Left ventricle myocardium superior (tissue), 1 donor: ENCODE results near the gene PLA2G5. TPM values are rescaled to one million over a fixed set of nuclear protein-coding genes. Genes with fewer than 3 reads are reported as not detected.
"Not testable (repeated sequence)": the region's sequence is repeated elsewhere in the genome, so short reads cannot be mapped to it uniquely, and the experiment has no call there.

ENCODE experiments used
- ATAC-seq: fragments of 200-7000 bp; cut with Tn5 transposase; one replicate; pipeline ENCODE4 v1.9.1; 2020; ENCODE audit warnings: mild to moderate bottlenecking, moderate library complexity
- DNase-seq: peaks from one replicate; pipeline ENCODE4 v3.0.0-alpha.2; 2020
- intact Hi-C: fragments of 100-400 bp; cut with micrococcal nuclease; formaldehyde crosslinking; loops from one replicate; pipeline ENCODE4 v1.11.0; 2022
- total RNA-seq: library from RNA; stranded (reverse); fragmentation: NEBNext Ultra II Directional; extraction: Animal tissue kit (Norgen Biotek cat#: 25700); gene quantifications from one replicate; pipeline ENCODE4 v1.2.1, GENCODE V29; 2021
- donor health status: DM: no; HTN: yes; CAD: no; lungs with severe emphysema.

PLA2G5 gene
- total RNA-seq, 1 donor from 2014 or later, result 47.1 TPM

- ATAC-seq, DNase-seq, intact Hi-C loops: not testable (repeated sequence)
These were observed 9.2 kb upstream of the PLA2G5 start for GRCh38 chr1:20060791-20061190.

- ATAC-seq, result no peak
- intact Hi-C loops, result no loop called here
- DNase-seq, result no peak
These were observed 8.1 kb upstream of the PLA2G5 start for GRCh38 chr1:20061866-20062265.

- DNase-seq (no peak), ATAC-seq (no peak)
- intact Hi-C loops, result no loop called here
These were observed 6.1 kb upstream of the PLA2G5 start for GRCh38 chr1:20063861-20064292.

DNA sequence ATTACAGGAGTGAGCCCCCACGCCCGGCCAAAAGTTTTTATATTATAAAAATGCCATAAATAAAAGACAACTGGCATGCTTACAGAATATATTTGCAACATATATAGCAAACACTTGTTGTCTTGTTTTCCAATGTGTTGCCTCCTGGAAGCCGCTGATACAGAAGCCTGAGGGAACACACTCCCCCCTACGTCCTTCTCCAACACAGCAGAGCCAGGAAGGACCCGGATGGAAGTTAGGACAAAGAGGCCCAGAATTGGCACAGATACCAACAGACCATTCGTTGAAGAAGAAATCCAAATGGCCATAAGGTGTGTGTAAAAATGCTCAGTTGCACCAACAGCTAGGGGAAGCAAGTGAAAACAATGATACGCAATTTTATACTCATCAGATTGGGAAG is 1.3 kb upstream of the PLA2G5 start:
- ATAC-seq, result no peak
- intact Hi-C loops, result no loop called here
- no peak for DNase-seq

- DNase-seq (no peak), ATAC-seq (peak; percentile 61)
- intact Hi-C loops, result no loop called here
These were observed 363 bp downstream of the PLA2G5 start for GRCh38 chr1:20070357-20070756.

- intact Hi-C loops, result no loop called here
- DNase-seq, result no peak
- ATAC-seq, result no peak
These were observed 1.4 kb downstream of the PLA2G5 start for GRCh38 chr1:20071416-20071815.

DNA sequence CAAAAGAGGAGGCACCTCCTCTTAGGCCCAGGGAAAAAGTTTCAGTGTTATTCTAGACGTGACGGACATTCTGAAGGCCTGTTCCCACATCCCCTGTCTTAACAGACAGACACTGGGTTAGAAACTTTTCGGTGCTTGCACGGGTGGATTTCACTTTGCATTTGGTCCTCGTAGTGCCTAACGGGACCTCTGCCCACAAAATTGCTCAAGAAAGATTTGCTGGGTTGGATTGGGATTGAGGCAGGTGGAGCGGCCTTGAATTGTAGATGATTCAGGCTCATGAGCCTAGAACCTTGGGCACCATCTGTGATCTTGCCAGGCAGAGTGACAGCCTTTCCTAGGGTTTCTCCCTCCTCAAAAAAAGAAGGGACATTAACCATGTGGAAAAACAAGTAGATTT is 2.8 kb downstream of the PLA2G5 start:
- no peak for DNase-seq
- intact Hi-C loops, result no loop called here
- no peak for ATAC-seq

DNA sequence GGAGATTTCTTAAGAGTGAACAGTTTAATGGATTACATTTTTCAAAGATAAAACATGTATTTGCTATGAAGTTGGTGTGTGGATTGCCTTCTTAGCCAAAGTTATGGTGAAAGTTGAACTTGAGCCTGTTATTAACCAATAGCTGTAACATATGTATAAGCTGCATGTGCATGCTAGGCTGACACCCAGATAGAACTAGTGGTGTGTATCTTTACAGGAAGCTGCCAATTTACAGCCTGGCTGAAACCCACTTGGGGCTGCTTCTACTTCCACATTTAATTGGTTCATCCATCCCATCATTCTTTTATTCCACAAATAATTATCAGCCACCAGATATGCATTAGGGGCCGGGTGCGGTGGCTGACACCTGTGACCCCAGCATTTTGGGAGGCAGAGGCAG is 3.3 kb downstream of the PLA2G5 start:
- intact Hi-C loops, result no loop called here
- no peak for ATAC-seq

GRCh38 chr1:20074055-20074724 is 4.2 kb downstream of the PLA2G5 start:
- DNase-seq (no peak), ATAC-seq (no peak)

More for the DNA sequence above, 3.3 kb downstream of the PLA2G5 start:
- no peak for DNase-seq

GRCh38 chr1:20074725-20075171 is 4.8 kb downstream of the PLA2G5 start:
- ATAC-seq (no peak), DNase-seq (no peak)
- intact Hi-C loops, result no loop called here

More at GRCh38 chr1:20074055-20074724, 4.2 kb downstream of the PLA2G5 start:
- intact Hi-C loops, result no loop called here

GRCh38 chr1:20075345-20075744 is 5.4 kb downstream of the PLA2G5 start:
- no peak for DNase-seq
- intact Hi-C loops, result no loop called here
- ATAC-seq, result no peak

GRCh38 chr1:20076223-20076622 is 6.2 kb downstream of the PLA2G5 start:
- DNase-seq, result no peak
- no peak for ATAC-seq
- intact Hi-C loops, result no loop called here

- intact Hi-C loops, result no loop called here
- no peak for DNase-seq
- ATAC-seq, result no peak
These were observed 6.9 kb downstream of the PLA2G5 start for GRCh38 chr1:20076710-20077461.

DNA sequence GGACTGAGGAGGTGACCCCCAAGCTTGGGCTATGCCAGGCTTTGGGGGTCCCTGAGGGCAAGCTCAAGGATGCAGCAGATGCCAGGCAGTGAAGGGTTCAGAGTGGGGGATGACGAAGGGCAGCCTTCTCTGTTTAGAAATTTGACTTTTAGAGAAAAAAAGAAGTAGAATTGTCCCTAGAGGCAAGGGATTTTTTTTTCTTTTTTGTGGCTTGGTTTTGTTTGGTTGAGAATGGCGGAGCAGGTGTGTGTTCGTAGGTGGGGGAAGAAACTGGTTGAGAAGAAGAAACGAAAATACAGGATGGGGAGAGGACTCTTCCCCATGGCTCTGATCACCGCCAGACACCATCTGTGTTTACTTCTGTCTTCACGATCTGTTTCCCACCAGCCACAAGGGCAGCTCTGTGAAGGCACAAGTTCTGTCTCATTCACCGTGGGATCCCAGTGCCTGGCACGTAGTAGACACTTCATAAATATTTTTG is 8.2 kb downstream of the PLA2G5 start:
- DNase-seq, result no peak
- intact Hi-C loops, result no loop called here
- no peak for ATAC-seq

- intact Hi-C loops, result no loop called here
- DNase-seq (no peak), ATAC-seq (no peak)
These were observed 8.7 kb downstream of the PLA2G5 start for GRCh38 chr1:20078711-20079110.

- intact Hi-C loops, result no loop called here
- DNase-seq (no peak), ATAC-seq (no peak)
These were observed 9.8 kb downstream of the PLA2G5 start for GRCh38 chr1:20079661-20080305.

GRCh38 chr1:20080441-20081352 is 10.7 kb downstream of the PLA2G5 start:
- intact Hi-C loops, result no loop called here
- ATAC-seq (no peak), DNase-seq (no peak)

DNA sequence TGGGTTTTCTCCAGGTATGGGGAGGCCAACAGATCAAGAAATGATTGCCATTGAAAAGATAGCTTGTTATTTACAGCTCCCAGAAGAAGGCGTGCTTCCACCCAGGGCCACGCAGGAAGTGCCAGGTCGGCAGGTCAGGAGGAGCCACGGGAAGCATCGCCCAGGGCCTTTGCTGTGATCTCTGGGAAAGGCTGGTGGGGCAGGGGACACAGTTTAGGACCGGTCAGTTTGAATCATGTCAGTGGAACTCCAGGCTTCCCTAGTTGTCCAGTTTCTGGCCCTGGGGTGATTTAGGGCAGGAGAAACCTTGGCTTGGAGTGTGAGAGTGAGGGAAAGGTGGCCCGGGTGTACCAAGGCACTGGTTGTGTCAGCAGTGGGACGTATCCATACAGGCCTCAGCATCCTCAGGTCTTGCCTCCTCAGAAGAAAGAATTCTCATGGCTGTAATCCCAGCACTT is 11.4 kb downstream of the PLA2G5 start:
- intact Hi-C loops, result no loop called here
- DNase-seq, result no peak

DNA sequence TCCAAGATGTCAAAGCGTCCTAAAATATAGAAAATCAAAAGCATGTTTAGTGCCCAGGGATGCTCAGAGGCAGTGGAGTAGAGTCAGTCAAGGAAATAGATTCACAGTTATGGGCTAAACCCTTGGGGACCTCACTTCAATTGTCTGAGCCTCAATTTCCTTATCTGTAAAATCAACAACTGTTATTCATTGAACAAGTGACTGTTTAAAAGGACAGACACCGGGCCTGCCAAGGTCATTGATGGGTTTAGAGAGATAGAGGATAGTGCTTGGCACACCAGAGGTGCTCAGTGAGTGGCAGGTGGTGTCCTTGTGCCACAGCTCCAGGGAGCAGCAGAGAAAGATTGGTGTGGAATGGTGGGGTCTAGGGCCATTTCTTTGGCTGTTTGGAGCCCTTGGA is 12.8 kb downstream of the PLA2G5 start:
- DNase-seq, result no peak
- no peak for ATAC-seq
- intact Hi-C loops, result no loop called here

More for the DNA sequence above, 11.4 kb downstream of the PLA2G5 start:
- ATAC-seq, result no peak
